OCI-LY1 (cell line): ENCODE data around the gene LHFPL2.

Experiments used
- EZH2 ChIP-seq: fragments of 200-600 bp; sonication (generic), shearing (Covaris generic); IDR thresholded peaks from 2 replicates; pipeline ENCODE4 v1.8.0; 2017; ENCODE audit warnings: borderline replicate concordance, mixed run types, mild to moderate bottlenecking, antibody characterized with exemption, low read length, moderate library complexity, mixed read lengths
- TF ChIP-seq, protein P1 (sequence below): fragments of 200-600 bp; sonication (generic), shearing (Covaris generic); IDR thresholded peaks from 2 replicates; pipeline ENCODE4 v1.5.1; 2017; ENCODE audit warnings: mild to moderate bottlenecking, antibody characterized with exemption, low read length, moderate library complexity, mixed read lengths

GRCh38 chr5:78537821-78538220, 110.8 kb downstream of the LHFPL2 start:
- TF ChIP-seq, protein P1, sequence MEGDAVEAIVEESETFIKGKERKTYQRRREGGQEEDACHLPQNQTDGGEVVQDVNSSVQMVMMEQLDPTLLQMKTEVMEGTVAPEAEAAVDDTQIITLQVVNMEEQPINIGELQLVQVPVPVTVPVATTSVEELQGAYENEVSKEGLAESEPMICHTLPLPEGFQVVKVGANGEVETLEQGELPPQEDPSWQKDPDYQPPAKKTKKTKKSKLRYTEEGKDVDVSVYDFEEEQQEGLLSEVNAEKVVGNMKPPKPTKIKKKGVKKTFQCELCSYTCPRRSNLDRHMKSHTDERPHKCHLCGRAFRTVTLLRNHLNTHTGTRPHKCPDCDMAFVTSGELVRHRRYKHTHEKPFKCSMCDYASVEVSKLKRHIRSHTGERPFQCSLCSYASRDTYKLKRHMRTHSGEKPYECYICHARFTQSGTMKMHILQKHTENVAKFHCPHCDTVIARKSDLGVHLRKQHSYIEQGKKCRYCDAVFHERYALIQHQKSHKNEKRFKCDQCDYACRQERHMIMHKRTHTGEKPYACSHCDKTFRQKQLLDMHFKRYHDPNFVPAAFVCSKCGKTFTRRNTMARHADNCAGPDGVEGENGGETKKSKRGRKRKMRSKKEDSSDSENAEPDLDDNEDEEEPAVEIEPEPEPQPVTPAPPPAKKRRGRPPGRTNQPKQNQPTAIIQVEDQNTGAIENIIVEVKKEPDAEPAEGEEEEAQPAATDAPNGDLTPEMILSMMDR = peak; percentile 68
- TF ChIP-seq EZH2 = no peak
